NCI-H1436 treated with DMSO at 0.1 percent for 48 hours (cell line): ENCODE results near the gene PLEKHN1.
"Not testable (repeated sequence)": the region's sequence is repeated elsewhere in the genome, so short reads cannot be mapped to it uniquely, and the experiment has no call there.

Experiments used
- DNase-seq: peaks from one replicate; lab custom pipeline; 2025; lab: John Stamatoyannopoulos, UW

The PLEKHN1 gene

DNA sequence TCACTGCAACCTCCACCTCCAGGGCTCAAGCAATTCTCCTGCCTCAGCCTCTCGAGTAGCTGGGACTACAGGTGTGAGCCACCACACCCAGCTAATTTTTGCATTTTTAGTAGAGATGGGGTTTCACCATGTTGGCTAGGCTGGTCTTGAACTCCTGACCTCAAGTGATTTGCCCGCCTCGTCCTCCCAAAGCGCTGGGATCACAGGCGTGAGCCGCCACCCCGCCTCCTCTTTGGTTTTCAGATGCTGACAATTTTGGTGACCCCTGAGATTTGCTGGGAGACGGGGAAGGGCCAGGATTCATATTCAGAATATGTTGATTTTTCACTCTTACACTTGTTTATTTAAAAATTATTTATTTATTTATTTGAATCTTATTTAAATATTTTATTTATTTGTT, 43.8 kb downstream of the PLEKHN1 start:
- DNase-seq = not testable (repeated sequence)

DNA sequence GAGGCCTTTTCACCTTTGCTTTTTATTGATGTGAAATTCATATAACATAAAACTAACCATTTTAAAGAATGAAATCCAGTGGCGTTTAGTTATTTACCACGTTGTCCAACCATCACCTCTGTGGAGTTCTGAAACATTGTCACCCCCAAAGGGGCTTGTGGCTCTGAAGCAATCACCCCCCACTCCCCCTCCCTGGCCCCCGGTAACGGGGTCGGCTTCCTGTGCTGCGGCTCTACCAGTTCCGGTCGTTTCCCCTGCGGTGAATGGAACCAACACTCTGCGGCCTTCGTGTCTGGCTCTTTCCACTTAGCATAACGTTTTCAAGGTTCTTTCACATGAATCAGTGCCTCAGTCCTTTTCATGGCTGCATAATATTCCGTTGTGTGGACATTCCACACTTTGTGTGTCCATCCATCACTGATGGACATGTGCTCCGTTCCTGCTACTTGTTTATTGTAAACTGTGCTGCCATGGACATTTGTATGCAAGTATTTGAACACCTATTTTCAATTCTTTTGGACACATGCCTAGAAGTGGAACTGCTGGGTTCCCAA, 45.2 kb downstream of the PLEKHN1 start:
- DNase-seq = no peak

DNA sequence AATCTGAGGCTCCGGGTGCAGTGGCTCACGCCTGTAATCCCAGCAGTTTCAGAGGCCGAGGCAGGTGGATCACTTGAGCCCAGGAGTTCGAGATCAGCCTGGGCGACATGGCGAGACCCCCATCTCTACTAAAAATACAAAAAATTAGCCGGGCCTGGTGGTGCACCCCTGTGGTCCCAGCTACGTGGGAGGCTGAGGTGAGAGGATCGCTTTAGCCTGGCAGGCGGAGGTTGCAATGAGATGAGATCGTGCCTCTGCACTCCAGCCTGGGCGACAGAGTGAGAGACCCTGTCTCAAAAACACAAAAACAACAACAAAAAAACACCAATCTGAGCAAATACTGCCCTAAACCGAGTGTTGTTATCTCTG, 46.4 kb downstream of the PLEKHN1 start:
- DNase-seq = not testable (repeated sequence)

DNA sequence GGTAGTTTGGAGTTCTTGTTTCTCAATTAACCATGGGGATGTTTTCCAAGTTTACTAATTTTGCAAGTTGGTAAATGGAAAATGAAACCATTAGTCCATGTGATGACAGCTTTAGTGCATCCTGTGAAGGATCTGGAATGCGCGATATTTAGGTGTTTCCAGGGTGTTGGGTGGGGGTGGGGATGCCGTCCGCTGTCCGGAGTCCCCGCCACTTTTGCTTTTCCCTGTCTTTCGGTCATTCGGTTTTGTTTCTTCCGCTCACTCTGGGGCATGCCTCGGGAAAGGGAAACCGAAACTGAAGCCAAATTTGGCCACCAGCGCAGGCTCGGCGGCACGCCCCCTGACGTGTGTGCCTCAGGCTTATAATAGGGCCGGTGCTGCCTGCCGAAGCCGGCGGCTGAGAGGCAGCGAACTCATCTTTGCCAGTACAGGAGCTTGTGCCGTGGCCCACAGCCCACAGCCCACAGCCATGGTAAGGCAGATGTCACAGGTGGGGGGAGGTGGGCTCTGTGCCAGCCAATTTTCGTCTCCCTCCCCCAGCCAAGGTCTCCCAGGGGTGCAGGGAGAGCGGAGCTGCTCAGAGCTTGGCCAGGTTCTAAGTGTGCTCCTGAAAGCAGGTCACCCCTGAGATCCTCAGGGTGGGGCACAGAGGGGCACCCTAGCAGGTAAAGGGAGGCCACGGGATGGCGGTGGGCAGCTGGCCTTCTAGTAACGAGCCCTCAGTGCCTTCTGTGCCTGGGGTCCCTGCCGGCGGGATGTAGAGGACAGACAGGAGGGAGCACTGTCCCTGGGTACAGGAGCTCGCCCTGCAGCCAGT, 47.0 kb downstream of the PLEKHN1 start, which contains the start of gene ISG15:
Gene ISG15, plus strand, starts transcription at position 393 of the 817 bp plus-strand sequence. Its CDS starts 77 bp downstream, at position 470.
- peak; percentile 7 for DNase-seq

GRCh38 chr1:1013922-1014648, 47.8 kb downstream of the PLEKHN1 start:
- DNase-seq = no peak

GRCh38 chr1:1014799-1015681, 48.8 kb downstream of the PLEKHN1 start:
- no peak for DNase-seq

GRCh38 chr1:1017397-1018320, 51.4 kb downstream of the PLEKHN1 start:
- DNase-seq = not testable (repeated sequence)

- DNase-seq = not testable (repeated sequence)
These were observed 52.0 kb downstream of the PLEKHN1 start for GRCh38 chr1:1018321-1018685.

DNA sequence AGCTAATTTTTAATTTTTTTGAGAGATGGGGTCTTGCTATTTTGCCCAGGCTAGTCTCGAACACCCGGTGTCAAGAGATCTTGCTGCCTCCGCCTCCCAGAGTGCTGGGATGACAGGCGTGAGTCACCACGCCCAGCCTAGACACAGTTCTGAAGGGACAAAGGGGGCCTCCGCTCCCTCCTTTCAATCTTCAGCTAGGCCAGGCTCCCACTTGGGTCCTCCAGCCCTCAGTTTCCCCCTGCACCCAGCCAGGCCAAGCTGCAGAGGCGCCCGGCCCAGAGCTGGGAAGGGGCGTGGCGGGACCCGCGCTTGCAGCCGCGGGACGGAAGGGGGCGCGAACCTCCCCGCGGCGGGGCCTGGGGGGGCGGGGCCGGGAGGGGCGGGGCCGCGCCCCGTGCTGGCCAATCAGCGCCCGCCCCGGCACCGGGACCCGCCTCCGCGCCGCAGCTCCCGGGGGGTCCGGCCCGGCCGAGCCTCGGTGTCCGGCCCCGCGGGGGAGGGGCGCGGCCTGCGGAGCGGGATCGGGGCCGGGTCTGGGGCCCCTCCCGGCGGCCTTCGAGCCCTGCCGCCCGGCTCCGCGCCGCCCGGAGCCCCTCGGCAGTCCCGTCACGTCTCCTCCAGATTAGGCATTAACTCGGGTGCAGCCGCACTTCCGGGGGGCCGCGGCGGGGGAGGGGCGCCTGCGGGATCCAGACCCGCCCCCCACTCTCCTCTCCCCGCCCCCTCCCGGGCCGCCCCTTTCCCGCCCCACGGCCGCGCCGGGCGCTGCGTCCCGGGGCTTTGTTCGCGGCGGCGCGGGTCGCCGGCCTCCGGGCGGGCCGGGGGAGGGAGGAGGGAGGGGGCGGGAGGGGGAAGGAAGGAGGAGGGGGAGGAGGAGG, 53.1 kb downstream of the PLEKHN1 start:
- no peak for DNase-seq

DNA sequence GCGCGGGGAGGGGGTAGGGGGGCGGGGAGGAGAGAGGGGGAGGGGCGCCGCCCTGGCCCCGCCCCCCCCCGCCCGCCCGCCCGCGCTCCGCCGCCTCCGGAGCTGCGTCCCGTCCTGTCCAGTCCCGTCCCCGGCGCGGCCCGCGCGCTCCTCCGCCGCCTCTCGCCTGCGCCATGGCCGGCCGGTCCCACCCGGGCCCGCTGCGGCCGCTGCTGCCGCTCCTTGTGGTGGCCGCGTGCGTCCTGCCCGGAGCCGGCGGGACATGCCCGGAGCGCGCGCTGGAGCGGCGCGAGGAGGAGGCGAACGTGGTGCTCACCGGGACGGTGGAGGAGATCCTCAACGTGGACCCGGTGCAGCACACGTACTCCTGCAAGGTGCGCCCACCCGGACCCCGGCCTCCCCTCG, 53.7 kb downstream of the PLEKHN1 start, which contains the start of gene AGRN:
Gene AGRN, plus strand, starts transcription at position 121 of the 405 bp plus-strand sequence. Its CDS starts 53 bp downstream, at position 174.
- no peak for DNase-seq

DNA sequence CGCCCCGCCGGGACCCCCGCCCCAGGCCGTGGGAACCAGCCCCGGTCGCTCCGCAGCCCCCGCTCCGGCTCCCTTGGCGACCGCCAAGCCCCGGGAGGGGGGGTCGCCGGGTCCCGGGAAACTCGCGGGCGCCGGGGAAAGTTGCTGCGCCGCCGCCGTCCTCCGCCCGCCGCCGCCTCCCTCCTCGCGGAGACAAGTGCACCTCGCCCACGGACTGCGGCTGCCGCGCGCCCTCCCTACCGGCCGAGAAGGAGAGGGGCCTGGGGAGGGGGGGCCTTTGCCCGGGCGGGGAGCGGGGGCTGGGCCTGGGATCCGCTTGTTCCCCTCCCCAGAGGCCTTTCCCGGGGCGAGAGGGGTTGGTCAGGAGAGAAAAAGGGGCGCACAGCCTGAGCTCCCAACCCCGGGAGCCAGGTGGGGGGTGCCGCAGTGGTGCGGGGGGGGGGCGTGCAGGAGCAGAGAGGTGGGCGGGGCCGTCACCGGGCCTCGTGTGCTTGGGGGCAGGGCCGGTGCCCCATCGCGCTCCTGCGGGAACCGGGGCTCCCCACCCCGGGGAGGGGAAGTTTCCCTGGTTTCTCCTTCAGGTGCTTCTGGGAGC, 54.2 kb downstream of the PLEKHN1 start:
- no peak for DNase-seq

- no peak for DNase-seq
These were observed 55.0 kb downstream of the PLEKHN1 start for GRCh38 chr1:1021010-1021919.

GRCh38 chr1:1021920-1022259, 55.6 kb downstream of the PLEKHN1 start:
- DNase-seq = no peak

DNA sequence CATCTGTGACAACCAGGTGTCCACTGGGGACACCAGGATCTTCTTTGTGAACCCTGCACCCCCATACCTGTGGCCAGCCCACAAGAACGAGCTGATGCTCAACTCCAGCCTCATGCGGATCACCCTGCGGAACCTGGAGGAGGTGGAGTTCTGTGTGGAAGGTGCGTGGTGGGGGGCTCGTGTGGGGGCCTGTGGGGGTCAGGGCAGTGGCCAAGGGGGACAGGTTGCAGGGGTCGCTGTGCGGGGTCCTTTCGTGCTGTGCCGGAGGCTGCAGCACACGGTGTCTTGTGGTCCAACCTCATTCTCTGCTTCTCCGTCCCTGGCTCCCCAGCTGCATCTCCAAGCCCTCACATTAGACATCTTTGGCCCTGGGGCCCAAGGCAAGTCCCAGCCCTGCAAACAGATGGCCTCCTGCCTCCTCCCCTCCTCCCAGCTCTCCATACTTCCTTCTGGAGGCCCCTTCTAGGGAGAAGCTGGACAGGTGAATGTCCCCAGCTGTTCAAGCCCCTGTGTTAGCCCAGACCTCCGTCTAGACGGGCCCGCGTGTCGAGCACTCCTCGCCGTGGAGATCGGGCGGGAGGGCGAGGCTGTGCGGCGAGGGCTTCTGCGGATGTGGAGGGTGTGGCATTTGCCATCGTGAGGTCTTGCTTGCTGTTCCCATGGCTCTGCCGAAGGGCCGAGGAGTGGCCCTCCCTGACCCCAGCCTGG, 56.2 kb downstream of the PLEKHN1 start:
- no peak for DNase-seq

GRCh38 chr1:1023700-1024099, 57.4 kb downstream of the PLEKHN1 start:
- no peak for DNase-seq

DNA sequence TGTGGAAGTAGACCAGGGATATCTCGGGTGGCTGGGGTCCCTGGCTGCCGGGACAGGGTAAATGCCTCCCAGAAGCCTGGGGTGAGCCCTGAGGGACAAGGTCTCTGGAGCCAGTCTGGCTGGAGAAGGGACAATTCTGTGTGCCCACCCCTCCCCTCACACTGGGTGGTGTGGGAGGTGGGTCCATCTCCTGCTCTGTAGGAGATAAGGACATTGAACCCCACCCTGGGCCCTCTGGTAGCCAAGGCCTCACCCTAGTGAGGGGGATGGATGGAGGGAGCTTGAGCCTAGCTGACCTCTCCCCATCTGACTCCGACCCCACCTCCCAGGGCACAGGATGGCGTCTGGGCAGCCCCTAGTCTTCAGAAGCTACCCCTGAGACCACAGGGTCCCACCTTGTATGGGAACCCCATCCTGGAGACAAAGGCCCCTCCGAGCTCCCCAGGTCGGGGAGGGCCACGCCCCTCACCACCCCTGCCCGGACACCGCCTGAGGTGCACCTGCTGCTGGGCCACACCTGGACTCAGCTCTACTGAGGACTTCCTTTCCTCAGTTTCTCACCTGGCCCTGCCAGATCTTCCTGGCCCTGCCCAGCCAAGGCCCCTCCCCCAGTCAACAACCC, 58.0 kb downstream of the PLEKHN1 start:
- DNase-seq = no peak
